GM12892 (cell line): ENCODE data around the gene PRKCSH.

Source experiments
- POLR2A ChIP-seq: IDR thresholded peaks from 2 replicates; pipeline ENCODE4 v1.6.1; 2011; ENCODE audit warnings: low read depth, low read length, control low read depth
- POLR2AphosphoS5 ChIP-seq: IDR thresholded peaks from 2 replicates; pipeline ENCODE4 v1.6.1; 2011; ENCODE audit warnings: low read depth, low read length, control low read depth
- TAF1 ChIP-seq: IDR thresholded peaks from 2 replicates; pipeline ENCODE4 v1.6.1; 2011; ENCODE audit warnings: low read depth, mild to moderate bottlenecking, control low read depth, low read length, borderline replicate concordance

GRCh38 chr19:11481534-11482383 is 46.3 kb downstream of the PRKCSH start:
- no peak for TF ChIP-seq POLR2AphosphoS5
- TF ChIP-seq POLR2A = 0 out of 2 replicates have a peak, but pooled peaks have one; percentile 9
- no peak for TF ChIP-seq TAF1
